ENCODE measurements around the gene HEPACAM. TPM values are rescaled to one million over a fixed set of nuclear protein-coding genes. Genes with fewer than 3 reads are reported as not detected.

Gene HEPACAM
- total RNA-seq, 1 donor from 2014 or later, result 16.5 TPM

GRCh38 chr11:124945826-124946225 lies 10.0 kb upstream of the HEPACAM start:
- no peak for ATAC-seq
- no peak for DNase-seq (ENCODE audit: low spot score)
- intact Hi-C loops (cut with DNase I), result no loop called here

DNA sequence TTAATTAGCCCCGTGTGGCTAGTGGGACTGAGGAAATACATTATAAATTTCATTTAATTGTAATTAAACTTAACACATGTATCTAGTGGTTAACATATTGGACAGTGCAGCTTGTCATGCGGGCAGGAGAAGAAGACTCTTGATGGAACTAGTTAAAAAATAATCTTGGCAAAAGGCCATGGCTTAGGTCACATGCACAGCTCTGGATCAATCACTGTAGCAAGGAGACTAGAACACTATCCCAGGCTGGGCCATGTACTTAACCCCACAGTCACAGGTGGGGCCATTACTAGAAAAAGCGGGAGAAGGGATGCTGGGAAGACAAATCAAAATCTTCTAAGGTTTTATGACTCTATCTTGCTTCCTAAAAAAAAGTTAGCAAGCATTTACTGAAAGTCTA lies 8.7 kb upstream of the HEPACAM start:
- ATAC-seq (no peak), DNase-seq (ENCODE audit: low spot score) (no peak)
- intact Hi-C loops (cut with DNase I), result no loop called here

DNA sequence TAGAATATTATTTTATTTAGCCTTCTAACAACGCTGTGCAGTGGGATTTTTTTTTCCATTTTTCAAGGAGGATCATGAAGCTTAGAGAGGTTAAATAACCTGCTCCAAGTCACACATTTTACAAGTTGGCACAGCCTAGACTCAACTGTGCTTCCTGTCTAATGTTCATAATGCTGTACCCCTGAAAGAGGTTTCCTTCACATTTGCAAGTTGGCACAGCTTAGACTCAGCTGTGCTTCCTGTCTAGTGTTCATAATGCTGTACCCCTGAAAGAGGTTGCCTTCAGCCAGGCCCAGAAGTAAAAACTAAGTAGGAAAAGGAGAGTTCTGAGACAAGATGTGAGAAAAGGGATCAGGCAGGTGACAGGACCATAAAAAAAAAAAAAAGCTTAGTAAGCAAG lies 7.9 kb upstream of the HEPACAM start:
- intact Hi-C loops (cut with DNase I), result no loop called here
- DNase-seq (ENCODE audit: low spot score), result no peak
- ATAC-seq, result no peak

GRCh38 chr11:124943254-124943616 lies 7.4 kb upstream of the HEPACAM start:
- DNase-seq (ENCODE audit: low spot score) (no peak), ATAC-seq (peak; percentile 67)
- intact Hi-C loops (cut with DNase I), result no loop called here

DNA sequence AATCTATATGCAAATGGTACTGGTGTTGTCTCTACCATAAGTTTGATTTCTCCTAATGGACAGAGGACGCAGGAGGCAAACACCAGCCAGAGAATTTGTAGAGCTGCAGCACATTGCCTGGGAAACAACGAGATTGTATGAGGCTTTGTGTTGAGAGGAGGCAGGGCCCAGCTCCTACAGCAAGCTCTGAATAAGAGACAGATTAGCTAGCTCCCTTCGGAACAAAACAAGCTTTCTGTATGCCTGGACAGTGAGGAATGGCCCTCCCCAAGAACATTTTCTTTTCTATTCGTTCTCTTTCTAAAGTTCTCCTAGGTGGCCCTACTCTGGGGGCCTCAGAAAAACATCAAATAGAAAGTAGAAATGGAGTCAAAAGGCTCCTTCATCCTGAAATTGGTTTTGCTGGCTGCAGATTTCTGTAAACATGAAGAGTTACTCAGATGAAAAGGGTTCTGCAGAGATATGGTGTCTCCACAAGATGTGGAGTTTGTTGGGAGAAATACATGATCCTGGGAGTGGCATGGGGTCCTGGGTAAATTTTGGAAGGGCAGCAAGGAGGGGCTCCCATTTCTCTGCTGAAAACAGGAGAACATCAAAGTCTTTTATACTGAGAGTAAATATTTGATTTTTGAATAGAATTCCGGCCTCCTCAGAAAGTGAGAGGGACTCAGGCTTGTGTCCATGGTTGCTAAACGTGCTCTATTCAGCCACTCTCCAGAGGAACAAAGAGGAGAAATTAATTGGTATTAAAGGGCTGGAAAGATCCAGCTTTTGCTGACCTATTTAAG lies 6.8 kb upstream of the HEPACAM start:
- no peak for DNase-seq (ENCODE audit: low spot score)
- ATAC-seq, result peak; percentile 70
- intact Hi-C loops (cut with DNase I), result no loop called here

DNA sequence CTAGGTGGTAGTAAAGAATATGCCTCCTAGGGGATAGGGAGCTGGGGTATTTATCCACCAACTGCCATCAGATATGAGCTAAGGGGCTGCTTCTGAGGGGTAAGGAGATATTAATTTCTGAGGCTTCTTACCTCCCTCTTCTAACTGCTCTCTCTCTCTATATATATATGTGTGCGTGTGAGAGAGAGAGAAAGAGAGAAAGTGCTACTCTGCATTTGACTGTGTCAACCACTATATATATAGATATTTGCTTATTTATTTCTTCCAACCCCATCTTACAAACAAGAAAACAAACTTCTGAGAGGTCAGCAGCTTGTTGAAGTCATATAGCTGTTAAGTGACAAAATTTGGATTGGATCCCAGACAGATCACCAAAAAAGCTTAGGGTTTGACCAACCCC lies 5.9 kb upstream of the HEPACAM start:
- ATAC-seq (no peak), DNase-seq (ENCODE audit: low spot score) (no peak)
- intact Hi-C loops (cut with DNase I), result no loop called here

- ATAC-seq, result no peak
- intact Hi-C loops (cut with DNase I), result no loop called here
- DNase-seq (ENCODE audit: low spot score), result no peak
These were observed 3.1 kb upstream of the HEPACAM start for GRCh38 chr11:124938970-124939369.

- ATAC-seq, result peak; percentile 13
- intact Hi-C loops (cut with DNase I), result no loop called here
- DNase-seq (ENCODE audit: low spot score), result no peak
These were observed 2.4 kb upstream of the HEPACAM start for GRCh38 chr11:124938206-124938765.

GRCh38 chr11:124937336-124937935 lies 1.6 kb upstream of the HEPACAM start:
- ATAC-seq (no peak), DNase-seq (ENCODE audit: low spot score) (no peak)
- intact Hi-C loops (cut with DNase I), result no loop called here

DNA sequence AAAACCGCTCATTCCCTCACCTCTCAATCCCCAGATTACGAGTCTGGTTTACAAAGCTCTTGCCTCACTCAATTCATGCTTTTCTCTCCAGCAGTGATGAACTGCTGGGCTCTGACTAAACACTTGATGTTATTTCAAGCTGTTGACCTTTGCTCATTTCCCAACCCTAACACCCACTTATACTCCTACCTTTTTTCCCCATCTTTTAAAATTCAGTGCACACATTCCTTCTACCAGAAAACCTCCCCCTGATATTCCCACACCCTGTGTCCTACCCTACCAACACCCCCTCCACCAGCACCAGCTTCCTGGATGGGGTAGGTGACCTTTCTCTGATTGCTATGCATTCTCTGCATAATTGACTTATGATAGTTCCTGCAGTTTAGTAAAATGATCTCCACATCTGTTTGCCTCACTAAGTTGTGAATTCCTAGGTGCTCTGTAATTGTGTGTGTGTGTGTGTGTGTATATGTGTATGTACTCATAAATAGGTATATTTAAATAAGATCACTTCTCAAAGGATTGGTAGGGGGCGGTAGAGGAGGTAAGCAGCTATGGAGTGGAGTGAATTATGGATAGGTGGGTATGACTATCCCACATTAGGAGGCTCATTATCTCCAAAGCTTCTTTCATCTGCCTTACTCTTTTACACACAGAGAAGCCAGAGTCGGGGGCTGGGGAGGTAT lies 842 bp downstream of the HEPACAM start:
- intact Hi-C loops (cut with DNase I), result no loop called here
- peak; percentile 14 for ATAC-seq
- no peak for DNase-seq (ENCODE audit: low spot score)

DNA sequence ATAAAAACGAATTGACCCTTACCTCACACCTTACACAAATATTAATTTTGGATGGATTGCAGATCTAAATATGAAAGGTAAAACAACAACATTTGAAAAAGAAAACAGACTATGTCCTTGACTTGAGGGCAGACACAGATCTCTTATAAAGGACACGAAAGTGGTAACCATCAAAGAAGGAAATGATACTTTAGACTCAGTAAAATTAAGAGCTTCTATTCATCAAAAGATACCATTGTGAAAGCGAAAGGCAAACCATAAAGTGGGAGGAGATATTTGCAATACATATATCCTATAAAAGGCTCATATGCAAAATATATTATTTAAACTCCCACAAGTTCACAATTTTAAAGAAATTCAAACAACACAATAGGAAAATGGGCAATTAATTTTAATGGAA lies 5.0 kb downstream of the HEPACAM start:
- no peak for ATAC-seq
- intact Hi-C loops (cut with DNase I), result no loop called here
- no peak for DNase-seq (ENCODE audit: low spot score)

GRCh38 chr11:124928942-124929665 lies 6.7 kb downstream of the HEPACAM start:
- intact Hi-C loops (cut with DNase I), result no loop called here
- no peak for DNase-seq (ENCODE audit: low spot score)

GRCh38 chr11:124923296-124923695 lies 12.6 kb downstream of the HEPACAM start:
- intact Hi-C loops (cut with DNase I), result no loop called here
- ATAC-seq (no peak), DNase-seq (ENCODE audit: low spot score) (no peak)

More at GRCh38 chr11:124928942-124929665, 6.7 kb downstream of the HEPACAM start:
- ATAC-seq, result peak; percentile 46

DNA sequence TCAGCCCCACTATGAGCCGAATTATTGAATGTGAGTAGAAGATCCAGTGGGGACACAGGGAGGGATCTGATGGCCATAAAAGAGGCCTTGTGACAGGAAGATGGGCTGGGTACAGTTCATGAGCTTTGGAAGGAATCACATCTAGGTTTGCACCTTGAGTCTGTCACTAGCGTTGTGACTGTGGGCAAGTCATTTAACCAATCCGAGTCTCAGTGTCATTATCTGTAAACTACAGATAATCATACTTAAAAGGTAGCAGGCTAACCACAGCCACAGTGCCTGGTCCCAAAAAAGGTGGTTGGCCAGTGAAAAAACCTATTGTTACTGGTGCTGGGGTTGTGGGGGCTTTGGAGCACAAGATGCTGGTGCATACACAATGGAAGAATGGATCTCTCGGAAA lies 13.0 kb downstream of the HEPACAM start:
- intact Hi-C loops (cut with DNase I), result no loop called here
- no peak for ATAC-seq
- DNase-seq (ENCODE audit: low spot score), result no peak

- DNase-seq (ENCODE audit: low spot score) (peak; percentile 79), ATAC-seq (peak; percentile 73)
- intact Hi-C loops (cut with DNase I), result no loop called here
These were observed 14.8 kb downstream of the HEPACAM start for GRCh38 chr11:124920870-124921609.

DNA sequence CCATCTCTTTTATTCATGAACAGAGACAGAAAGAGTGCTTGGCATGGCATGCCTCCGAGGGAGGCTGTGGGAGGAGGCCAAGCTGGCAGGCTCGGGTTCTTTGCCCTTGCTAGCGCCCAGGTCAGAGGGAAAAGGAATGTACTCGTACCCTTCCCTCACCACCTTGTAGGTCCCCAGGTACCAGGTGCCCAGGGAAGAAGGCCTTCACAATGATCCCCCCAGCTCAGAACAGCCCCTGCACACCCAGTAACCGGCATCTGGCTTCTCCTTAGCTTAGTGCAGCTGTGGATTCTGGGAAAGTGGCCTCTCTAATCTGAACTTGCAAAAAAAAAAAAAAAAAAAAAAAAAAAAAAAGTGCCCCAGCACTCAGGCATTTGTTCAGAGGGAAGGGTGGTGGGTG lies 15.5 kb downstream of the HEPACAM start:
- ATAC-seq (peak; percentile 31), DNase-seq (ENCODE audit: low spot score) (no peak)
- intact Hi-C loops (cut with DNase I), result no loop called here

- no peak for DNase-seq (ENCODE audit: low spot score)
- ATAC-seq, result no peak
- intact Hi-C loops (cut with DNase I), result no loop called here
These were observed 15.9 kb downstream of the HEPACAM start for GRCh38 chr11:124919898-124920297.

DNA sequence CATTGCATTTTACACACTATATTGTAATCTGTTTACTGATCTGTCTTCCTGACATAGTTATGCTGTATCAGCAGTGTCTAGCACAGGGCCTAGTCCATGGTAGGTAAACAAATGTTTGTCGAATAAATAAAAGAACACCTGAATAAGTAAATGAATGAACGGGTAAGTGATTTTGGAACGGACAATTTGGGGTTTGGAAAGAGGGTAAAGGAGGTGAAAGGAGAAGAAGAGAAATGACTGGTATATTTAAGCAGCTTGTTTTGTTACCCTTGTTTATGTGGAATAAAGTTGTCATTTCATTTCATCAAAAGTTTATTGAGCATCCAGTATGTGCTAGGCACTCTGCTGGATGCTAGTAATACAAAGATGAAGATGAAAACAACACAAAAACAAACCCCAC lies 16.9 kb downstream of the HEPACAM start, which contains the start of gene HEPN1:
TSS of gene HEPN1 (plus strand) at position 301 of the 400 bp plus-strand sequence.
- ATAC-seq (no peak), DNase-seq (ENCODE audit: low spot score) (no peak)
- intact Hi-C loops (cut with DNase I), result no loop called here

Measured in sciatic nerve (tissue), 2 donors.